Measurements from ENCODE around the gene HOXC13.

Gene HOXC13

DNA sequence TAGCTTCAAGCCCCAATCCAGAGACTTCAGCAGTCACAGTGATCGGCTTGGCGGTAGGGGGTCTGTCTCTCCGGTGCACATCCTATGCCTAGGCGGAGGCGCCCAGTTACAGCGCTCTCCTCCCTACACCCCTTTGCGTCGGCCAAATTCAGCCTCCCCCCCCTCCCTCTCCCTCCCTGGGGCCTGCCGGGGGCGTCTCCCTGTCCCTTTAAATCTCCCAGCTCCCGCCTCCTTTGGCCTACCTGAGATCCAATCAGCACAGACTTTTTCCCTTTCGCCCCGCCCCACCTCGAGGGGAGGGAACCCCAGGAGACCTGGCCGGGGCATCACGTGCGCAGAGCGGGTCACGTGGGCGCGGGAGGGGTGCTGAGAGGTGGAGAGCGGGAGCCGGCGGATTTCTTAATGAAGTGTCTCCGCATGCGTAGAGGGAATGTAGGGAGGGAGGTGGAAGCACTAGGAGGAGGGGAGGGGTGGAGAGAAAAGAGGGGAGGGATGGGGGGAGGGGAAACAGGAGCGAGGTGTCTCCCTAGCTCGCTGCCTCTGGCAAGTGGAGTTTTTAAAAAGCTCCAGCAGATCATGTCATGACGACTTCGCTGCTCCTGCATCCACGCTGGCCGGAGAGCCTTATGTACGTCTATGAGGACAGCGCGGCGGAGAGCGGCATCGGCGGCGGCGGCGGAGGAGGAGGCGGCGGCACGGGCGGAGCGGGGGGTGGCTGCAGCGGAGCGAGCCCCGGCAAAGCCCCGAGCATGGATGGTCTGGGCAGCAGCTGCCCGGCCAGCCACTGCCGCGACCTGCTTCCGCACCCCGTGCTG lies at the start of gene HOXC13:
HOXC13 (plus strand) TSS at position 506 of the 815 bp plus-strand sequence; CDS start at position 582, 76 bp downstream.
- DNase-seq: peak; percentile 47

- no peak for DNase-seq
Measured at GRCh38 chr12:53890081-53890480, 48.5 kb upstream of the HOXC13 start.

DNA sequence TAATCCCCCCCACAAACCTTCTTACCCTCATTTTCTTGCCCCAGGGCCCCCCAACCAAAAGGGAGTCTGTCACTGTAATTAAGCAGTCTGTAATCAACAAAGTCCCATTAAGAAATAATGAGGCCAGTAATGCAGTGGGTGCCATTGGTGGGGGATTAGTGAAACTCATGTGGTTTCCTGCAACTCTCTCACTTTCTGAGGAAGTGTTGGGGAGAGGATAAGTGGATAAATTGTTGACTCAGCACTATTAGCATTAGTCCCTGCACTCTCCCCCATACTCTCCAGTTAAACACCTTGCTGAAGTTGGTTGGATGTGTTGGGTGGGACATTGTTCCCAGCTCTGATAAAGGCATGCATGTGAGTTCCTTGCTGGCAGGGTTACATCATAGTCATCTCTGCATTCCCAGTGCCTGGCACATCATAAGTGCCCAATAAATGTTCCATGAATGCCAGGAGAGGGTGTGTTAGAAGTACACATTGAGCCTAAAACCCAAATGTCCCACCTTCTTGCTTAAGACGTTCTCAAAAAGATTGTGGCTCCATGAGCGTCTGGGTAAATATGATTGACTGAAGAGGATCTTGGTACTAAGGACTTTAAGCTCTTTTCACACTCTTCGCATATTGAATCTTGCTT lies 45.8 kb upstream of the HOXC13 start:
- no peak for DNase-seq

DNA sequence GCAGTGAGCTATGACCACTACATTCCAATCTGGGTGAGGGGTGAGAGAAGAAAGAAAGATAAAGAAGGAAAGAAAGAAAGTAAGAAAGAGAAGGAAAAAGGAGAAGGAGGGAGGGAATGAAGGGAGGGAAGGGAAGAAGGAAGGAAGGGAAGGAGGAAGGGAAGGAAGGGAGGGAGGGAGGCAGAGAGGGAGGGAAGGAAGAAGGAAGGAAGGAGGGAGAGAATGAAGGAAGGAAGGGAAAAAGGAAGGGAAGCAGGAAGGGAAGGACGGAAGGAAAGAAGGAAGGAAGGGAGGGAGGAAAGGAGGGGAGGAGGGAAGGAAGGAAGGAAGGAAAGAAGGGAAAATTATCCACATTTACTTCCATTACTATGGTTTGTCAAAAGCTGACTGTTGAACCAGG lies 39.4 kb upstream of the HOXC13 start:
- DNase-seq: no peak

- no peak for DNase-seq
Measured at GRCh38 chr12:53907103-53907502, 31.5 kb upstream of the HOXC13 start.

DNA sequence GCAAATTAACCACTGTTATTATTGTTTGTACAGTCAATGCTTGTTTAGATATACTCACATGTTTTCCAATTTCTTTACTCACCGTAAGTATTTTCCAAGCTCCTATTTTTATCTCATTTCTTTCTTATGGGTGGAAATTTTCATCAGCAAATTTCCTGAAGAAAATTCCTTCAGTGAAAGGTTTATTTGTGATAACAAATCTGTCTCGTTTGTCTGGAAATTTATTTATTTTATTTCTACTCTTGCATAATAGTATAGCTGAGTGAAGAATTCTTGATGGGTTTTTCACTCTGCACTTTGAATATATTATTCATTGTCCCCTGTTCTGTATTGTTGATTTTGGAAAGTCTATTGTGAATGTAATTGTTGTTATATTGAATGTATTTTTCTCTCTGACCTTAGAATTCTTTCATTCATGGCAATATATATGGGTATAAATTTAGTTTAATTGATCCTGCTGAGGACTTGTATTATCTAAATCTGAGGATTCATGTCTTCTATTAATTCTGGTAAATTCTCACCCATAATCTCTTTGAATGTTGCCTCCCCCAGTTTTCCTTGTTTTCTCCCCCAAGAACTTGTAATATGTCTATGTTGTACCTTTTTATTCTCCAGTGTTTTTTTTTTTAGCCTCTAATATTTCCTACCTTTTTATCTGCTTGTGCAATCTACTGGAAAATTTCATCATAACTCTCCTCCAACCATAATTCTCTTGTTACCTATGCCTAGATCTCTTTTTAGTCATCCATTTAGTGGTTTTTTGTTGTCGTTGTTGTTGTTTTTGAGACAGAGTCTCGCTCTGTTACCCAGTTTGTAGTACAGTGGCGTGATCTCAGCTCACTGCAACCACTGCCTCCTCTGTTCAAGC lies 21.6 kb upstream of the HOXC13 start:
- no peak for DNase-seq

- no peak for DNase-seq
Measured at GRCh38 chr12:53924521-53925405, 13.9 kb upstream of the HOXC13 start.

- no peak for DNase-seq
Measured at GRCh38 chr12:53927220-53928029, 11.2 kb upstream of the HOXC13 start.

DNA sequence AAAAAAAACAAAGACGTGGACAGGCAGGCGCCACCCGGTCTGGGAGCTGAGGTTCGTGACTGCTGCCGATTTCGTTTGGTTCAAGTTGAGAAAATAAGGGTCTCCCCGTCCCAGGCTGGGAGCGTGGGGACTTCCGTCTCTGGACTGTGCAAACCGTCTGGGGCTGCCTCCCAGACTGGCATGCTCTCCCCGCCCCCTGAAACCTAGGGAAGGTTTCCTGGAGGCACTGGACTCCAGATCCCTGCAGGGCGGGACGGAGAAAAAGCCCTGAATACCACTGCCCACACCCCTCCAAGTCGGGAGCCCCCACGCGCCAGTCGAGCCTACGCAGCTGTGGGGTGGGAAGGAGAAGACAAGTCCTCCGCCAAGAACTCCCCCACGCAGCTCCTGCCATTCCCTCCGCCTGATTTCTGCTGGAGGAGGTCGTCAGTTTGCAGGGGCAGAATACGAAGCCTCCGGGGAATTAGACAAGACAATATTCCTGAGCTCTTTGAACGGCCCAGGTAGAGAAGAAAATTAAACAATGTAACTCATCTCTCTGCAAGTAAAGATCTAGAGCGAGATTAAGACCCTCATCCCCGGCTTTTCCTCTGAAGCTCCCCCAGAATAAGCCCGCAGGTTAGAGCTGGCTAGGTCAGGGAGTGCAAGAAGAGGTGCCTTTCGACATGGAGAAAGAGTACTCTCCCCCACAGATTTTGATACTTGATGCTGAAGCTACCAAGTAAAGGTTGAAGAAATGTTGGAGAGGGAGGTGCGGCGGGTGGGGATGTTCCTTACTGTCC lies 10.4 kb upstream of the HOXC13 start:
- no peak for DNase-seq

DNA sequence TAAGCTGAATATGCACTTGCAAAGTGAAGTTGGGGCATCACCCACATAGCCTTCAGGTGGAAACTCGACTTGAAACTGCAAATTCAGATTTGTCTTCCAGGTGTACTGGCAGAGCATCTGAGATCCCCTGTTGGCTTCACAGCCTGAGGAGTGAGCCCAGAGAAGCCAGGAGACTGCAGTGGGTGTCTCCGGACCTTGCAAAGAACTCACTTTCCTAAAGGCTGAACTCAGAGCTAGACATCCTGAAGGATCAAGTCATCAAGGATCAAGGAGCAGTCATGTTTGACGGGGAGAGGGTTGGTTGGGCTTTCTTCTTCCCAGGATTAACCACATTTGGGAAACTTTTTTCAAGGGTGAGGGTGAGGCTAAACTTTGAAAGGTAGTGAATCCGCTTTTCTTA lies 9.1 kb upstream of the HOXC13 start:
- no peak for DNase-seq

GRCh38 chr12:53930591-53931255 lies 7.9 kb upstream of the HOXC13 start:
- no peak for DNase-seq

DNA sequence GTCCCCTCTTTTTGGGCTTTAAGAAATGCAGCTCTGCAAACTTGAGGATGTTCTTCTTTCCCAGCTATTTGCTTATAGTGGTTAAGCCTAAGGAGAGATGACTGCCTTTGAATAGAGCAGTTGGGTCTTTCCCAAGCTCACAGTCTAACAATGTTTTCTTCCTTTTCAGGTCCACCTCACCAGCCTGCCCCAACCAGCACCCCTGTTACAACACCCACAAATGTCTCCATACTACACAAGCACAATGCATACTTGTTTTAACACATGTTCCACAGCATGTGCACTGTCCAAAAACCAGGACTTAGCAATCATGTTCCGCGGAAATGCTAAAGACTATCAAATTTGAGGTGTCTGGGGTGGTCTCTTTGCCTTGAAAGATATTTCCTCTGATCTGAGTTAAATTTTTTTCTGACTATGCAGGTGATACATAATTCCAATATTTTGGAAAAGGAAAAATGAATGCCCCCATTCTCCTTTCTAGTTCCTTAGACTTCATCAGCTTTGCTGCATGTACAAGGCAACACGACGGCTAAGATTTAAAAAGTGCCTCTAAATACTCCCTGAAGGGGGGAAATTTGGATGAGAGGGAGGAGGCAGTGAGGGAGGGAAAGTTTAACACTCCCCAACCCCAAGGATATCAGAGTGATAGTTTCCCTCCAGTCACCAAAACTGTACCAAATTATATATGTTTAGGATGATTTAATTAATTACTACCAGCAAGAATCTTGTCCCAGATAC lies 6.6 kb upstream of the HOXC13 start:
- DNase-seq: no peak

DNA sequence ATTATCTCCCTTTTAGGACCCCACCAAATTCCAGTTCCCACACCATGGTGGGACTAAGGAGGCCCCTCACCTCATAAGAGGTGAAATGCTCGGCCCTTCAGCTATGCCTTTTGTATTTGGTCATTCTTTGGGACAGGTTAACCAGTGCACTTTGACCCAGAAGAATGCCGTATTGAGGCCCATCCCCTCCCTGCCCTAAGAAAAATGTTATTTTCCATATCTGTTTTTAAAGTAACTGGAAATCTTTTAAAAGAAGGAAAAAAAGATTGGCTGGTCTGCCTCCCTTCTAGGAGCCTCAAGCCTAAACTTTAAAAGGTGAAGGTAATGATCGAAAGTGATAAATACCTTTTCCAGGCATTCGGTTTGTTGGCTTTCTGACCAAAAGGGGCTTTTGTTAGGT lies 5.7 kb upstream of the HOXC13 start:
- DNase-seq: no peak

- DNase-seq: no peak
Measured at GRCh38 chr12:53935383-53936341, 3.0 kb upstream of the HOXC13 start.

DNA sequence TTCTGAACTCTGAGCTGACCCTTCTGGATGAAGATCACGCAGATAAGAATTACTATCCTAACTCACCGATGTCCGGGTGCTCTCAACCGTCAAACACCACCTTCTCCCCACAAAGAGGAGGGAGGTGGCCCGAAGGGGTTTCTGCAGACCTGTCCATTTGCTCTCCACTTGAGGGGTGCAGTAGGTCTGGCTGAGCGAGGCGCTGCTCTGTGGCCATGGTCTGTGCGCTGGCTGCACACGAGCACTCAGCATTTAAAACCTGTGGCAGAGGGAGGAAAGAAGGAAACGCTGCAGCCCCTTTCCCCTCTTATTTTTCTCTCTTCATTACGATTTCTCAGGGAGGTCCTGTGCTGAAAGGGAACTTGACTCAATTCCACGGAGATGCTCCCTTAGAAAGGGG lies 1.5 kb upstream of the HOXC13 start:
- no peak for DNase-seq

- DNase-seq: no peak
Measured at GRCh38 chr12:53937596-53938325, 870 bp upstream of the HOXC13 start.

Measured in activated CD4-positive, alpha-beta T cell treated with anti-CD3 and anti-CD28 coated beads, Interleukin-2, Interleukin-6, amounts not matched to agents 100 ng/mL and 50 ng/mL, durations not matched to agents 16 hours and 8 hours (primary cell).